Neural progenitor cell (in vitro differentiated cells): Measurements from ENCODE around the gene C4orf50.

Experiments
- EZH2 ChIP-seq: fragments of 200-600 bp; sonication (generic); IDR thresholded peaks from 2 replicates; pipeline ENCODE4 v1.6.1; 2017; ENCODE audit warnings: antibody characterized with exemption, mild to moderate bottlenecking, moderate library complexity
- EZH2phosphoT487 ChIP-seq: fragments of 200-600 bp; sonication (generic); IDR thresholded peaks from 2 replicates; pipeline ENCODE4 v1.6.1; 2017; ENCODE audit warnings: antibody characterized with exemption
- TF ChIP-seq, protein P1 (sequence below): fragments of 200-600 bp; sonication (generic); IDR thresholded peaks from 2 replicates; pipeline ENCODE4 v1.5.1; 2017; ENCODE audit warnings: antibody characterized with exemption, mild to moderate bottlenecking

GRCh38 chr4:6010789-6011188, 7.4 kb downstream of the C4orf50 start:
- TF ChIP-seq, protein P1, sequence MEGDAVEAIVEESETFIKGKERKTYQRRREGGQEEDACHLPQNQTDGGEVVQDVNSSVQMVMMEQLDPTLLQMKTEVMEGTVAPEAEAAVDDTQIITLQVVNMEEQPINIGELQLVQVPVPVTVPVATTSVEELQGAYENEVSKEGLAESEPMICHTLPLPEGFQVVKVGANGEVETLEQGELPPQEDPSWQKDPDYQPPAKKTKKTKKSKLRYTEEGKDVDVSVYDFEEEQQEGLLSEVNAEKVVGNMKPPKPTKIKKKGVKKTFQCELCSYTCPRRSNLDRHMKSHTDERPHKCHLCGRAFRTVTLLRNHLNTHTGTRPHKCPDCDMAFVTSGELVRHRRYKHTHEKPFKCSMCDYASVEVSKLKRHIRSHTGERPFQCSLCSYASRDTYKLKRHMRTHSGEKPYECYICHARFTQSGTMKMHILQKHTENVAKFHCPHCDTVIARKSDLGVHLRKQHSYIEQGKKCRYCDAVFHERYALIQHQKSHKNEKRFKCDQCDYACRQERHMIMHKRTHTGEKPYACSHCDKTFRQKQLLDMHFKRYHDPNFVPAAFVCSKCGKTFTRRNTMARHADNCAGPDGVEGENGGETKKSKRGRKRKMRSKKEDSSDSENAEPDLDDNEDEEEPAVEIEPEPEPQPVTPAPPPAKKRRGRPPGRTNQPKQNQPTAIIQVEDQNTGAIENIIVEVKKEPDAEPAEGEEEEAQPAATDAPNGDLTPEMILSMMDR: no peak
- TF ChIP-seq EZH2 (no peak), EZH2phosphoT487 (no peak)
